GM10266 (cell line): ENCODE results near the gene TCHP.

Source experiments
- DNase-seq: peaks from one replicate; pipeline ENCODE4 v3.0.0; 2012; ENCODE audit errors: extremely low spot score
- CTCF ChIP-seq: IDR thresholded peaks from 2 replicates; pipeline ENCODE4 v1.5.1; 2012; ENCODE audit warnings: mild to moderate bottlenecking, low read depth; ENCODE audit not compliant: control insufficient read depth, insufficient read depth; ENCODE audit errors: missing control alignments

TCHP gene

GRCh38 chr12:109939504-109939903, 39.4 kb downstream of the TCHP start:
- DNase-seq: no peak
- no peak for TF ChIP-seq CTCF

GRCh38 chr12:109940339-109940923, 40.4 kb downstream of the TCHP start:
- DNase-seq: no peak
- TF ChIP-seq CTCF: no peak

GRCh38 chr12:109943811-109944210, 43.7 kb downstream of the TCHP start:
- TF ChIP-seq CTCF: no peak
- DNase-seq: no peak

GRCh38 chr12:109944561-109945359, 44.7 kb downstream of the TCHP start:
- TF ChIP-seq CTCF: no peak
- DNase-seq: no peak

- DNase-seq: no peak
- TF ChIP-seq CTCF: no peak
Observed at GRCh38 chr12:109946505-109946904, 46.4 kb downstream of the TCHP start.

GRCh38 chr12:109946913-109947312, 46.8 kb downstream of the TCHP start:
- no peak for TF ChIP-seq CTCF
- DNase-seq: no peak

GRCh38 chr12:109947521-109947920, 47.4 kb downstream of the TCHP start:
- TF ChIP-seq CTCF: no peak
- no peak for DNase-seq
